ENCODE results near the gene ARHGAP31. TPM values are rescaled to one million over a fixed set of nuclear protein-coding genes. Genes with fewer than 3 reads are reported as not detected.

Gene ARHGAP31
- total and polyA plus RNA-seq, 2 experiments from 2014 or later, result 1.2 to 4.3 TPM

DNA sequence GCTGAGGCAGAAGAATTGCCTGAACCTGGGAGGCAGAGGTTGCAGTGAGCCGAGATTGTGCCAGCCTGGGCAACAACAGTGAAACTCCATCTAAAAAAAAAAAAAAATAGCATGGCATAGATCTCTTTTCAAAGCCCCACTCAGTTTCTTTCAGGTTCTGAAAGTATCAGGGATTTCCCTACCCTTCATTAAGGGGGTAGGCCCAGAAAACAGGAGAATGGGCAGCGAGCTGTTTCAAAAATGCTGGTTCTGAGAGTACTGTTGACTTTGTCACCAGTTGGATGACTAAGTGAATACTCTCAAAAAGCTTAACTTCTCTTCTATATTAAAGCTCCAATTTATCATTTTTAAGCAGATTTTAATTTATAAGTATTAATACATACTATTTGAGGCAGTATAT, 72.8 kb downstream of the ARHGAP31 start:
- H3F3A ChIP-seq (replicated peaks; ENCODE audit: low read depth), result no peaks in the 10 kb centered on the region
- H3K4me1 ChIP-seq (ENCODE audit: insufficient read depth), result peaks cover 15% of the 10 kb centered on the region; the same call in 1 of the 2 replicates
- H3K79me2 ChIP-seq (replicated peaks; ENCODE audit: insufficient read depth), result no peaks in the 10 kb centered on the region
- peaks cover 3% of the 10 kb centered on the region for H3K27me3 Mint-ChIP-seq (ENCODE audit: insufficient read depth, low read depth, poor library complexity)
- no peak overlapping the region for H3K4me3 ChIP-seq
- no peak for ATAC-seq
- H3K36me3 ChIP-seq (ENCODE audit: insufficient read depth), result no peaks in the 10 kb centered on the region
- no peaks in the 10 kb centered on the region for H3K27me3 ChIP-seq (ENCODE audit: insufficient read depth)
- H2AFZ ChIP-seq, result no peak overlapping the region
- H3K36me3 Mint-ChIP-seq (ENCODE audit: low read depth), result no peaks in the 10 kb centered on the region
- no peak overlapping the region for H3K4me3 Mint-ChIP-seq
- peaks cover 17% of the 10 kb centered on the region; the same call in 2 of the 3 replicates for H3K4me1 Mint-ChIP-seq
- TF ChIP-seq, protein P1, sequence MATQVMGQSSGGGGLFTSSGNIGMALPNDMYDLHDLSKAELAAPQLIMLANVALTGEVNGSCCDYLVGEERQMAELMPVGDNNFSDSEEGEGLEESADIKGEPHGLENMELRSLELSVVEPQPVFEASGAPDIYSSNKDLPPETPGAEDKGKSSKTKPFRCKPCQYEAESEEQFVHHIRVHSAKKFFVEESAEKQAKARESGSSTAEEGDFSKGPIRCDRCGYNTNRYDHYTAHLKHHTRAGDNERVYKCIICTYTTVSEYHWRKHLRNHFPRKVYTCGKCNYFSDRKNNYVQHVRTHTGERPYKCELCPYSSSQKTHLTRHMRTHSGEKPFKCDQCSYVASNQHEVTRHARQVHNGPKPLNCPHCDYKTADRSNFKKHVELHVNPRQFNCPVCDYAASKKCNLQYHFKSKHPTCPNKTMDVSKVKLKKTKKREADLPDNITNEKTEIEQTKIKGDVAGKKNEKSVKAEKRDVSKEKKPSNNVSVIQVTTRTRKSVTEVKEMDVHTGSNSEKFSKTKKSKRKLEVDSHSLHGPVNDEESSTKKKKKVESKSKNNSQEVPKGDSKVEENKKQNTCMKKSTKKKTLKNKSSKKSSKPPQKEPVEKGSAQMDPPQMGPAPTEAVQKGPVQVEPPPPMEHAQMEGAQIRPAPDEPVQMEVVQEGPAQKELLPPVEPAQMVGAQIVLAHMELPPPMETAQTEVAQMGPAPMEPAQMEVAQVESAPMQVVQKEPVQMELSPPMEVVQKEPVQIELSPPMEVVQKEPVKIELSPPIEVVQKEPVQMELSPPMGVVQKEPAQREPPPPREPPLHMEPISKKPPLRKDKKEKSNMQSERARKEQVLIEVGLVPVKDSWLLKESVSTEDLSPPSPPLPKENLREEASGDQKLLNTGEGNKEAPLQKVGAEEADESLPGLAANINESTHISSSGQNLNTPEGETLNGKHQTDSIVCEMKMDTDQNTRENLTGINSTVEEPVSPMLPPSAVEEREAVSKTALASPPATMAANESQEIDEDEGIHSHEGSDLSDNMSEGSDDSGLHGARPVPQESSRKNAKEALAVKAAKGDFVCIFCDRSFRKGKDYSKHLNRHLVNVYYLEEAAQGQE (IDR thresholded peaks at IDR 0.05; ENCODE audit: unreplicated experiment), result no peak
- TF ChIP-seq STAT1 (IDR thresholded peaks at IDR 0.05; ENCODE audit: unreplicated experiment) (no peak), ZNF114 (CRISPR knock-in tag; IDR thresholded peaks at IDR 0.05) (no peak)
- no peak overlapping the region for H3K4me2 ChIP-seq
- H3K9me2 ChIP-seq (ENCODE audit: insufficient read depth), result no peaks in the 10 kb centered on the region
- no peak overlapping the region; the same call in 1 of the 2 replicates for H3K27ac Mint-ChIP-seq
- H3K9me3 Mint-ChIP-seq, result no peaks in the 10 kb centered on the region
- H4K20me1 ChIP-seq (replicated peaks; ENCODE audit: insufficient read depth), result no peaks in the 10 kb centered on the region
- H3K27ac ChIP-seq (ENCODE audit: low read depth), result no peak overlapping the region
- DNase-seq (ENCODE audit: low spot score), result no peak

DNA sequence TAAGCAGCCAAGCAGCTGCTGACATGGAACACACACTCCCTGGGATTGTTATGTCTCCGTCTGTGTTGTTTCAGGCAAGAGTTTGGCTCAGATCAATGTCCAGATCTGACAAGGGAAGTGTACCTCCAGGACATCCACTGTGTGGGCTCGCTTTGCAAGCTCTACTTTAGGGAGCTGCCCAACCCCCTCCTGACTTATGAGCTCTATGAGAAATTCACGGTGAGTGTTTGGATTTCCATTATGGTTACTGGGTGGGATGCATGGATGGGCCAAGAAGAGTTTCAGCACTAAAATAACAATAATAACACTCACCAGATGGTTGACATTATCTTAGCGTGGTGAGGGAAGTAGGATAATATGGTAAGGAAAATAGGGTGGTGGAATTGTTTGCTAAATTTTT, 74.1 kb downstream of the ARHGAP31 start:
- no peaks in the 10 kb centered on the region for H3F3A ChIP-seq (replicated peaks; ENCODE audit: low read depth)
- H3K9me2 ChIP-seq (ENCODE audit: insufficient read depth), result no peaks in the 10 kb centered on the region
- H3K27ac ChIP-seq (ENCODE audit: low read depth), result no peak overlapping the region
- no peaks in the 10 kb centered on the region for H3K27me3 ChIP-seq (ENCODE audit: insufficient read depth)
- no peaks in the 10 kb centered on the region for H3K79me2 ChIP-seq (replicated peaks; ENCODE audit: insufficient read depth)
- H3K4me1 ChIP-seq (ENCODE audit: insufficient read depth), result peaks cover 15% of the 10 kb centered on the region; the same call in 1 of the 2 replicates
- H3K4me3 Mint-ChIP-seq, result no peak overlapping the region
- DNase-seq (ENCODE audit: low spot score) (no peak), ATAC-seq (no peak)
- no peak overlapping the region for H3K4me3 ChIP-seq
- no peak overlapping the region for H3K4me2 ChIP-seq
- H3K27me3 Mint-ChIP-seq (ENCODE audit: insufficient read depth, low read depth, poor library complexity), result peaks cover 3% of the 10 kb centered on the region
- H3K27ac Mint-ChIP-seq, result no peak overlapping the region
- H2AFZ ChIP-seq, result no peak overlapping the region
- H3K36me3 Mint-ChIP-seq (ENCODE audit: low read depth), result no peaks in the 10 kb centered on the region
- peaks cover 9% of the 10 kb centered on the region; the same call in 1 of the 3 replicates for H3K4me1 Mint-ChIP-seq
- TF ChIP-seq EZH2 (IDR thresholded peaks at IDR 0.05; ENCODE audit: low read depth, unreplicated experiment) (no peak), JUNB (IDR thresholded peaks at IDR 0.05; ENCODE audit: unreplicated experiment) (no peak), STAT1 (IDR thresholded peaks at IDR 0.05; ENCODE audit: unreplicated experiment) (no peak), EZH2phosphoT487 (IDR thresholded peaks at IDR 0.05; ENCODE audit: unreplicated experiment) (no peak)
- TF ChIP-seq, protein P2, sequence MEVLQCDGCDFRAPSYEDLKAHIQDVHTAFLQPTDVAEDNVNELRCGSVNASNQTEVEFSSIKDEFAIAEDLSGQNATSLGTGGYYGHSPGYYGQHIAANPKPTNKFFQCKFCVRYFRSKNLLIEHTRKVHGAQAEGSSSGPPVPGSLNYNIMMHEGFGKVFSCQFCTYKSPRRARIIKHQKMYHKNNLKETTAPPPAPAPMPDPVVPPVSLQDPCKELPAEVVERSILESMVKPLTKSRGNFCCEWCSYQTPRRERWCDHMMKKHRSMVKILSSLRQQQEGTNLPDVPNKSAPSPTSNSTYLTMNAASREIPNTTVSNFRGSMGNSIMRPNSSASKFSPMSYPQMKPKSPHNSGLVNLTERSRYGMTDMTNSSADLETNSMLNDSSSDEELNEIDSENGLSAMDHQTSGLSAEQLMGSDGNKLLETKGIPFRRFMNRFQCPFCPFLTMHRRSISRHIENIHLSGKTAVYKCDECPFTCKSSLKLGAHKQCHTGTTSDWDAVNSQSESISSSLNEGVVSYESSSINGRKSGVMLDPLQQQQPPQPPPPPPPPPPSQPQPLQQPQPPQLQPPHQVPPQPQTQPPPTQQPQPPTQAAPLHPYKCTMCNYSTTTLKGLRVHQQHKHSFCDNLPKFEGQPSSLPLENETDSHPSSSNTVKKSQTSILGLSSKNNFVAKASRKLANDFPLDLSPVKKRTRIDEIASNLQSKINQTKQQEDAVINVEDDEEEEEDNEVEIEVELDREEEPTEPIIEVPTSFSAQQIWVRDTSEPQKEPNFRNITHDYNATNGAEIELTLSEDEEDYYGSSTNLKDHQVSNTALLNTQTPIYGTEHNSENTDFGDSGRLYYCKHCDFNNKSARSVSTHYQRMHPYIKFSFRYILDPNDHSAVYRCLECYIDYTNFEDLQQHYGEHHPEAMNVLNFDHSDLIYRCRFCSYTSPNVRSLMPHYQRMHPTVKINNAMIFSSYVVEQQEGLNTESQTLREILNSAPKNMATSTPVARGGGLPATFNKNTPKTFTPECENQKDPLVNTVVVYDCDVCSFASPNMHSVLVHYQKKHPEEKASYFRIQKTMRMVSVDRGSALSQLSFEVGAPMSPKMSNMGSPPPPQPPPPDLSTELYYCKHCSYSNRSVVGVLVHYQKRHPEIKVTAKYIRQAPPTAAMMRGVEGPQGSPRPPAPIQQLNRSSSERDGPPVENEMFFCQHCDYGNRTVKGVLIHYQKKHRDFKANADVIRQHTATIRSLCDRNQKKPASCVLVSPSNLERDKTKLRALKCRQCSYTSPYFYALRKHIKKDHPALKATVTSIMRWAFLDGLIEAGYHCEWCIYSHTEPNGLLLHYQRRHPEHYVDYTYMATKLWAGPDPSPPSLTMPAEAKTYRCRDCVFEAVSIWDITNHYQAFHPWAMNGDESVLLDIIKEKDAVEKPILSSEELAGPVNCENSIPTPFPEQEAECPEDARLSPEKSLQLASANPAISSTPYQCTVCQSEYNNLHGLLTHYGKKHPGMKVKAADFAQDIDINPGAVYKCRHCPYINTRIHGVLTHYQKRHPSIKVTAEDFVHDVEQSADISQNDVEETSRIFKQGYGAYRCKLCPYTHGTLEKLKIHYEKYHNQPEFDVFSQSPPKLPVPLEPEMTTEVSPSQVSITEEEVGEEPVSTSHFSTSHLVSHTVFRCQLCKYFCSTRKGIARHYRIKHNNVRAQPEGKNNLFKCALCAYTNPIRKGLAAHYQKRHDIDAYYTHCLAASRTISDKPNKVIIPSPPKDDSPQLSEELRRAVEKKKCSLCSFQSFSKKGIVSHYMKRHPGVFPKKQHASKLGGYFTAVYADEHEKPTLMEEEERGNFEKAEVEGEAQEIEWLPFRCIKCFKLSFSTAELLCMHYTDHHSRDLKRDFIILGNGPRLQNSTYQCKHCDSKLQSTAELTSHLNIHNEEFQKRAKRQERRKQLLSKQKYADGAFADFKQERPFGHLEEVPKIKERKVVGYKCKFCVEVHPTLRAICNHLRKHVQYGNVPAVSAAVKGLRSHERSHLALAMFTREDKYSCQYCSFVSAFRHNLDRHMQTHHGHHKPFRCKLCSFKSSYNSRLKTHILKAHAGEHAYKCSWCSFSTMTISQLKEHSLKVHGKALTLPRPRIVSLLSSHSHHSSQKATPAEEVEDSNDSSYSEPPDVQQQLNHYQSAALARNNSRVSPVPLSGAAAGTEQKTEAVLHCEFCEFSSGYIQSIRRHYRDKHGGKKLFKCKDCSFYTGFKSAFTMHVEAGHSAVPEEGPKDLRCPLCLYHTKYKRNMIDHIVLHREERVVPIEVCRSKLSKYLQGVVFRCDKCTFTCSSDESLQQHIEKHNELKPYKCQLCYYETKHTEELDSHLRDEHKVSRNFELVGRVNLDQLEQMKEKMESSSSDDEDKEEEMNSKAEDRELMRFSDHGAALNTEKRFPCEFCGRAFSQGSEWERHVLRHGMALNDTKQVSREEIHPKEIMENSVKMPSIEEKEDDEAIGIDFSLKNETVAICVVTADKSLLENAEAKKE (CRISPR knock-in tag; IDR thresholded peaks at IDR 0.05), result no peak
- TF ChIP-seq, protein P3, sequence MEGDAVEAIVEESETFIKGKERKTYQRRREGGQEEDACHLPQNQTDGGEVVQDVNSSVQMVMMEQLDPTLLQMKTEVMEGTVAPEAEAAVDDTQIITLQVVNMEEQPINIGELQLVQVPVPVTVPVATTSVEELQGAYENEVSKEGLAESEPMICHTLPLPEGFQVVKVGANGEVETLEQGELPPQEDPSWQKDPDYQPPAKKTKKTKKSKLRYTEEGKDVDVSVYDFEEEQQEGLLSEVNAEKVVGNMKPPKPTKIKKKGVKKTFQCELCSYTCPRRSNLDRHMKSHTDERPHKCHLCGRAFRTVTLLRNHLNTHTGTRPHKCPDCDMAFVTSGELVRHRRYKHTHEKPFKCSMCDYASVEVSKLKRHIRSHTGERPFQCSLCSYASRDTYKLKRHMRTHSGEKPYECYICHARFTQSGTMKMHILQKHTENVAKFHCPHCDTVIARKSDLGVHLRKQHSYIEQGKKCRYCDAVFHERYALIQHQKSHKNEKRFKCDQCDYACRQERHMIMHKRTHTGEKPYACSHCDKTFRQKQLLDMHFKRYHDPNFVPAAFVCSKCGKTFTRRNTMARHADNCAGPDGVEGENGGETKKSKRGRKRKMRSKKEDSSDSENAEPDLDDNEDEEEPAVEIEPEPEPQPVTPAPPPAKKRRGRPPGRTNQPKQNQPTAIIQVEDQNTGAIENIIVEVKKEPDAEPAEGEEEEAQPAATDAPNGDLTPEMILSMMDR (conservative IDR thresholded peaks at IDR 0.05; ENCODE audit: low read depth in 2 of 2), result no peak
- no peaks in the 10 kb centered on the region for H3K36me3 ChIP-seq (ENCODE audit: insufficient read depth)
- H4K20me1 ChIP-seq (replicated peaks; ENCODE audit: insufficient read depth), result no peaks in the 10 kb centered on the region
- H3K9me3 Mint-ChIP-seq, result no peaks in the 10 kb centered on the region

All from GM23338 (cell line).